ENCODE results near the gene SPEF2.

SPEF2 gene

DNA sequence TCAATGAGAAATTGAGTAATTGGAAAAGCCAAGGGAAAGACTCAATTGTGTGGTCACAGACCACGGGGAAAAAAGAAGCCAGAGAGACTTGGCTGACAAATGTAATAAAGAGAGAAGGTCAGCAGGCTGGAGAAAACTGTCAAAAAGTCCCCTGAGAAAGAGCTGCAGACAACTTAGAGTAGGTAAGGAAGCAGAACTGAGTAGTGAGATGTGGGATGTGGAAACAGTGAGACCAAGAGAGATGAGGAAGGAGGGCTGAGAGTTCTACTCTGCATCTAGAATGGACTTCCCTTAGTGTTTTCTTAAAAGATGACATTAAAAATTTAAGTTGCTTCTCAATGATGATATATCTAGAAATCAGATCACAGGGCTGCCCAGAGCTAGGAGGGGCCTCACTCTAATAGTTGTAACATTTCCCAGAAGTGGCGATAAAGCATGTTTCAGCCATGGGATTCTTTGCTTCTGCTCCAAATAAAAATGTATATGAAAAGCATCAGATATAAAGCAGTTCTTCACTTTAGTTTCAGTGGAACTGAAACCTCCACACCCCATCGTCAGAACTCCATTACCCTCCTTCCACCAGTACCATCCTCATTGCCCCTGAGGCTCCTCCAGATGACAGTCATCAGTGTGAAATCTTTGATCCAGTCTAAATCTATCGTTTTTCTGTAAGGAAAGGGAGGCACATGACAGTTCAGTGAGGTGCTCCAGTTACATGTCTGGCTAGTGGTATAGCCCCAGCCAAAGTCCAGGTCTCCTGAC is 80.6 kb downstream of the SPEF2 start:
- DNase-seq = no peak

GRCh38 chr5:35707659-35708058 is 90.0 kb downstream of the SPEF2 start:
- DNase-seq = no peak

- no peak for DNase-seq
These were observed 92.0 kb downstream of the SPEF2 start for GRCh38 chr5:35709688-35710087.

DNA sequence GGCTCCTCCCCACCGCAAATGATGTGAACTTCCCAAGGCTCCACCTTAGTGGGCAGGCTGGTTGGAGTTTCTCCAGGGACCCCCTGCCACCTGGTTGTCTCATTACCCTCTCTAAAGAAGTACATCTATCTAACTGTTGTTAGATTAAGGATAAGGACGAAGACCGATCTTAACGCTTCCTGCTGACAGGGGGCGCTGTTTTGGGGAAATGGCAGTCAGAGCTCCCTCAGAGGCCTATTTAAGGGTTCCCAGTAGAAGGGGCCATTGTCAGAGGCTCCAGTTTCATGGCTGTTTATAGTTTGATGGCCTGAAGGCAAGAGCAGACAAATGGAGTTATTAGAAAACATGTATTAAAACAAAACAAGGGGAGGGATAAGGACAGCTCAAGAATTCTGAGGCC is 100.1 kb downstream of the SPEF2 start:
- no peak for DNase-seq

DNA sequence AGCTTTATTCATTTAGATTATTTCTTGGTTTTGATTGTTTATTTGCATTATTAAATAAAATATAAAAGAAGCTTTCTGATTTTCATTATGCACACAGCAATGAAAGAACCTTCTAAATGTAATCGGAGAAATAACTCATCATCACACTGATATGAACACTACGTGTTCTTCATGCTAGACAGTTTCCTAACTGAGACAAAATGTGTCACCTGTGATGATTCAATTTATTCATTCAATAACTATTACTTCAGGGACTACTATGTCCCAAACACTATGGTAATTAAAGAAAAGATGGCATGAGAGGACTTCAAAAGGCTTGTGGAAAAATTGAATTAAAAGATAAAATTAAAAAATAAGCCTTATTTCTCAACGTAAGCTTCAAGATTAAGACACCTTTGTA is 118.1 kb downstream of the SPEF2 start:
- DNase-seq = no peak

GRCh38 chr5:35736280-35736679 is 118.6 kb downstream of the SPEF2 start:
- DNase-seq = no peak

DNA sequence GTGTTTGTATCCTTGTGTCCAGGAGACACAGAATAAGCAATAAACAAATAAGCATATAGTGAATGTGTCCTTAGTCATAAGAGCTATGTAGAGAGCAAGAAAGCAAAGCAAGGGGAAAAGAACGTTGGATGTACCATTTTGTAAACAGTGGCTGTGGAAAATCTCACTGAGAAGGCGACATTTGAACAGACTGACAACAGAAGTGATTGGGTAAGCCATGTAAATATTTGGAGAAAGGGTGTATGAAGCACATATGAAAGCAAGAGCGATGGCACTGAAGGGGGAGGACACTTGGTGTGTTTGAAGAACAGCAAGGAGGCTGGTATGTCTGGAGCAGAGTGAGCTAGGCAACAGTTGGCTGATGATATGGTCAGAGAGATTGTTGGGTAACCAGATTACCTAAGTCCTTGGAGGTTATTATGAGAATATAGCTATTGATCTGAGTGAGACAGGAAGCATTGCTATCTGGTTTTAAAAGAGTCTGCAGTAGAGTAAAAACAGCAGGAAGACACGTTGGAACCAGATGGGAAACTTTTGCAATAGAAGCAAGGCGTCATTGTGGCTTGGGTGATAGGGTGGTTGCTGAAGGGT is 123.6 kb downstream of the SPEF2 start:
- DNase-seq = no peak

DNA sequence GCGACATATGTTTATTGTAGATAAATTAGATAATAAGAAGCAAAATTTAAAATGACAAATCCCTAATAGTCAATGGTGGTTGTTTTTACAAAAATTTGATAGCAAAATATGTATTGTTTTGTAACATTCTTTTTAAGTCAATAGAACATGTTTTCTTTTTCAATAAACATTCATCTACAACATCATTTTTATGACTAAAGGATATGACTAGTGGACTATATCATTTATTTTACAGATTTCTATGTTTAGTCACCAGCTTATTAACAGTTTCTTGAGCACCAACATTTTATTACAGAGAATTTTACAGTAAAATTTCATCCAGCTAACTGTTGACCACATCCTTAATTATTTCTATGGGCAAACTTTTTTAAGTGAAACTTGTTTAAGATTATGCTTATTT is 124.3 kb downstream of the SPEF2 start:
- no peak for DNase-seq

GRCh38 chr5:35743644-35744043 is 126.0 kb downstream of the SPEF2 start:
- no peak for DNase-seq

DNA sequence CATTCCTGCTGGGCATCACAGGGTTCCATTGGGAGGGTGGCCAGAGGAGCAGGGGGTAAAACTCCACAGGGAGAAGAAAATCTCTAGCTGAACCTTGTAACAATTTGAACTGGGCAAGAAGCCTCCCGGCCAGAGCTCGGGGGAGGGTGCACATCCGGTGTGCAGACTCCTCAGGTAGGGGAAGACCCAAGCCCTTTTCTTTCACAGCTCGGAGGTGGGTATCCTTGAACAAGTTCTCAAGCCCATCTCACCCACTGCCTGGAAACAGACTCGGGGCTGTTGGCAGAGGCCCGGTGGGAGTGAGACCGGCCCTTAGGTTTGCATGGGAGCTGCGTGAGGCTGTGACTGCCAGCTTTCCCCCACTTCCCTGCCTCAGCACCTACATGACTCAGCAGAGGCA is 127.5 kb downstream of the SPEF2 start:
- DNase-seq = no peak

- peak in 1 of 58 donors; percentile 2 for DNase-seq
These were observed 128.0 kb downstream of the SPEF2 start for GRCh38 chr5:35745660-35746059.

GRCh38 chr5:35752012-35752411 is 134.3 kb downstream of the SPEF2 start:
- DNase-seq = no peak

DNA sequence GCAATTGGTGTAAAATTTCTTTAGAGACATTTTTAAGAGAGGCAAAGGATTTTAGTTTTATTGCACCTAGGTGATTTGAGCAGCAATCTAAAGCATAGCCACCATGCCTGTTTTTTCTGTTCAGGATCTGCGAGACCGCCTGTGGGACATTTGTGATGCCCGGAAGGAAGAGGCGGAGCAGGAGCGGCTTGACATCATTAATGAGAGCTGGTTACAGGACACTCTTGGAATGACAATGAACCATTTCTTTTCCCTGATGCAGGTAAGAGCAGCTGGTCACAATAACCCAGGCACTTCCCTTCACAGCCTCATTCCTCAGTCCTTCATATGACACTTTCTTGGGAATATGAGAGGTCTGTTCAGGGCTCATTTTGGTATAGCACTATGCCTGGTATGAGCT is 135.8 kb downstream of the SPEF2 start:
- DNase-seq = no peak

DNA sequence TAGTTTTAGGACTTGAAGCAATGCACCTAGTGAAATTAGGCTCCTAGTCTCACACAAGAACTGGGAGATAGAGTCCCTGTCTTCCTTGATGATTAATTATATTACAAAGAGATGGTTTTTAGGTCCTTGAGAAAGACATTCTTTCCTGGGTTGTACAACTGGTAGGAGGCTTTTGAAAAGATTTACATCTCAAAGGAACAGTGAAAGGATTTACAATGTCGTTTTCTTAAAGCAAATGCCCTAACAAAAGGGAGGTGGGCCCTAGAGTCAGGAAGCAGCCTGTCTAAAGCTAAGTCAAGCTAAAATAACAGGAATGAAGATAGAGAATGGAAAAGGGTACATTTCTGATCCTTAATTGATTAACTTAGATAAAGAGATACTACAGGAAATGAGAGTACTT is 136.8 kb downstream of the SPEF2 start:
- no peak for DNase-seq

- no peak for DNase-seq
These were observed 138.3 kb downstream of the SPEF2 start for GRCh38 chr5:35755966-35756365.

DNA sequence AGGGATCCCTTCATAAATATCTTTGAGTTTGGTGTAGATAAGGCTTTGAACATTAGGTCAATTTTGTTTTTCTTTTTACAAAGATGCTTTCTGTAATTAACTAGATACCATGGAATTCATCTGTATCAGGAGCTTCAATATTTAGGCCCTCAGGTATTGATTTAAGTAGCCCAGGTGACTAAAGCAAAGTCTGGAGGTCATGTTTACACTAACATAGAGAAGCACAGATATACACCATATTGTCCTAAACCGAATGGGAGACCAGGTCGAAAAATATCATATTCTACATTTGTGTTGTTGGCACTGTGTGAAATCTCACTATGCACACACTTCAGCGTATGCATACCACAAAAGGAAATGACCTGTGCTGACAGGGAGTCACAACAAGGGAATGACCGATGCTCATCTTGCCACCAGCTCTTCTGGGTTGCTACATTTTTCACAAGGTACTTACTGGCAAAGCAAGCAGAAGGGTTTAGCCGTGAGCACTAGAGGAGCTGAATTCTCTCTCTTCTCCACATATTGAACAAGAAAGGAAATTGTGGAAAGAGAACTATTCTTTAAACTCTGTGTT is 140.6 kb downstream of the SPEF2 start:
- no peak for DNase-seq

DNA sequence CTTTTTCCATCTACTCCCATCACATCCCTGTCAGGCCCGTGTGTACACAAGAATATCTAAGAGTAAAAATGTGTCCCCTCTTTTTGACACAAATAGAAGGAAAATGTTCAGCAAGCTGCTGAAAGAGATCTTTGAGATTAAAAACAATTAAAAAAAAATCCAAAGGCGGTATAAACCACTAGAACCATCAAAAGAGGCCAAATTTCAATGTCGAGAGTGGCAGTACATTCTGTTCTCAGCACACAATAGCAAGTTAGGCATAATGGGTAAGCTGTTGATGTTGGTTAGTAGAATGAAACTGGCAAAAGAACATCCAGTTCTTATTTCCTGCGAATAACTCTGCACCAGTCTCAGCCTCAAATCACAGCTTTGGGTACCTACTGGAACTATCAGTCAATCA is 143.9 kb downstream of the SPEF2 start:
- DNase-seq = no peak

DNA sequence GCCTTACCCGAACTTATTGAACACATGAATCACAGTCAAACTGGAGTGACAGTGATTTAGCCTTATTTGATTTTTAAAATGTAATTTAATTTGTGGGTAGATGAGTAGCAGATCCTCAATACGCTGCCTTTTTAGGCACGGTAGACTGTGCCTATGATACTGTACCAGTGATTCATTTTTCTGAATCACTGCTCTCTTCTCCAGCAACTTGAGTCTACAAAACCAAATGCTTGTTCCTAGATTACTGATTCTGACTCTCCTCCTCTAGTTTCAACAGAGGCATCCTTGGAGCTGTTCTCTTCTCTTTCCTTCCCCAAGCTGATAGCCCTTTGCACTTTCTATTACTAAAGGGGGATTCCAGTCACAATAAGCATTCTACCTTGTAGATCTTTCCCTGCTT is 144.7 kb downstream of the SPEF2 start:
- no peak for DNase-seq

DNA sequence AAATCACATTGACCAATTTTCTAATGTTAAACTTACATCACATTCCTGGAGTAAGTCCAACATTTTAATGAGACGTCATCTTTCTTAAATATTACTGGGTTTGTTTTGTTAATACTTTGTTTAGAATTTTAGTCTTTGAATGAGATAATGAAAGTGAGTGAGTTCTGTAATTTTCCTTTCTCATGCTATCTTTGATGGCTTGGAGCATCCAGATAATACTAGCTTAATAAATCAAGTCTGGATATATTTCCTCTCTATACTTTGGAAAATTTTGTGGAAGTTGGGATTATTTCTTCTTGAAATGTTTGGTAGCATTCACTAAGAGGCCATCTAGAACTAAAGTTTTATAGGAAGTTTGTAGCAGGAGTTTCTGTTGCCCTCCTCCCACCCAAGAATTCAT is 148.3 kb downstream of the SPEF2 start:
- no peak for DNase-seq

DNA sequence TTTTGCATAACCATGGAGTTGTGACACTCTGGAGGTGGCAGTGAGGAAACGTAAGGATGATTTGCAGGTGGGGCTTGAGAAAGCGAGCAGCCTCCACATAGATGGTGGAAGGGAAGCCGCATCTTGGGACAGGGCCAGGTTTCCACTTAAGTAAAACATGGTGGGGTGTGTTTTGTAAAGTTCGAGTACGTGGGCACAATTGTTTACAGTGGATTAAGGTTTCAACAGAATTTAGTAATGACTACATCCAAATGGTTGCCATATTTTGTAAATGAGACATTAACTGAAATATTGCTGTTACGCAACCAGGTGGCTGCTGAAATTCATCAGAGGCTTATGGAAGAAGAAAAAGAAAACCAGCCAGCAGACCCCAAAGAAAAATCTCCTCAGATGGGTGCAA is 153.6 kb downstream of the SPEF2 start:
- no peak for DNase-seq

GRCh38 chr5:35771839-35772238 is 154.2 kb downstream of the SPEF2 start:
- DNase-seq = no peak

- no peak for DNase-seq
These were observed 156.3 kb downstream of the SPEF2 start for GRCh38 chr5:35773967-35774366.

DNA sequence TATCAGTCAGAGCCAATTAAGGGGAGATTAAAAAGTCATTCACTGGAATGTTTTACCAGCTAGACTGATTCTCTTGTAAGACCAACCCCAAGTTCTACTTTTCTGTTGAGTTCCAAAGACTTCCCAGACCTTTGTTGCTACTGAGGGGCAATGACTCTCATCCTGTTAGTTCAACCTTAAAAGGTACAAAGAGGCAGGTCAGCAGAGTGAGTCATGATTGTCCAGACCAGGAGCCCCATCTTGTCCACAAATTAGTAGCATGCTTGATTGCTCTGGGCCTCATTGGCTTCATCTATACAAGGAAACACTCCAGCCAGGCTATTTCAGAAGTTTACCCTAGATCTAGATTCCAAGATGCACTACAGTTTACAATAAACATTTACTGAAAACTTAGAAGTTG is 159.1 kb downstream of the SPEF2 start:
- no peak for DNase-seq

All from anterior cingulate cortex (tissue), 58 donors.